GM21360 (cell line): ENCODE measurements around the gene ZBTB49.
"Not testable (repeated sequence)": the region's sequence is repeated elsewhere in the genome, so short reads cannot be mapped to it uniquely, and the experiment has no call there.

ENCODE experiments used
- ATAC-seq: cut with Tn5 transposase; IDR thresholded peaks from one replicate; pipeline ENCODE4 v1.9.1; 2021; ENCODE audit warnings: mild to moderate bottlenecking, moderate library complexity; ENCODE audit not compliant: unreplicated experiment

Gene ZBTB49

GRCh38 chr4:4289941-4290850 is at the start of gene ZBTB49, which contains the start of gene LYAR:
Gene ZBTB49 (plus strand): TSS chr4:4290251. CDS start chr4:4299946, 9,695 bp downstream.
Gene LYAR (minus strand): TSS chr4:4290154. CDS start chr4:4283742, 6,412 bp downstream.
- peak; percentile 88 for ATAC-seq

GRCh38 chr4:4245172-4245571 is 44.9 kb upstream of the ZBTB49 start:
- ATAC-seq: no peak

GRCh38 chr4:4247696-4248028 is 42.4 kb upstream of the ZBTB49 start:
- no peak for ATAC-seq

- peak; percentile 95 for ATAC-seq
Measured at GRCh38 chr4:4248029-4248884, 41.8 kb upstream of the ZBTB49 start, which contains the start of gene TMEM128. Gene TMEM128 (minus strand): TSS chr4:4248223. CDS start chr4:4248202, 21 bp downstream.

- ATAC-seq: no peak
Measured at GRCh38 chr4:4248885-4249203, 41.2 kb upstream of the ZBTB49 start.

GRCh38 chr4:4249342-4249741 is 40.7 kb upstream of the ZBTB49 start:
- not testable (repeated sequence) for ATAC-seq

- ATAC-seq: no peak
Measured at GRCh38 chr4:4249866-4250265, 40.2 kb upstream of the ZBTB49 start.

- ATAC-seq: no peak
Measured at GRCh38 chr4:4254199-4254598, 35.9 kb upstream of the ZBTB49 start.

GRCh38 chr4:4254666-4255065 is 35.4 kb upstream of the ZBTB49 start:
- ATAC-seq: no peak

- ATAC-seq: no peak
Measured at GRCh38 chr4:4256799-4257198, 33.3 kb upstream of the ZBTB49 start.

GRCh38 chr4:4257705-4258104 is 32.3 kb upstream of the ZBTB49 start:
- ATAC-seq: not testable (repeated sequence)

GRCh38 chr4:4259484-4260100 is 30.5 kb upstream of the ZBTB49 start:
- ATAC-seq: no peak

- ATAC-seq: no peak
Measured at GRCh38 chr4:4260185-4260751, 29.8 kb upstream of the ZBTB49 start.

GRCh38 chr4:4267981-4268380 is 22.1 kb upstream of the ZBTB49 start:
- no peak for ATAC-seq

GRCh38 chr4:4268776-4269175 is 21.3 kb upstream of the ZBTB49 start:
- no peak for ATAC-seq

- no peak for ATAC-seq
Measured at GRCh38 chr4:4269331-4269731, 20.7 kb upstream of the ZBTB49 start.

- no peak for ATAC-seq
Measured at GRCh38 chr4:4269856-4270255, 20.2 kb upstream of the ZBTB49 start.

GRCh38 chr4:4270529-4270928 is 19.5 kb upstream of the ZBTB49 start:
- ATAC-seq: no peak

- no peak for ATAC-seq
Measured at GRCh38 chr4:4271912-4272311, 18.1 kb upstream of the ZBTB49 start.

GRCh38 chr4:4274226-4274625 is 15.8 kb upstream of the ZBTB49 start:
- ATAC-seq: no peak

- ATAC-seq: no peak
Measured at GRCh38 chr4:4277531-4277930, 12.5 kb upstream of the ZBTB49 start.
